ENCODE data around the gene KCNQ5.

The KCNQ5 gene

DNA sequence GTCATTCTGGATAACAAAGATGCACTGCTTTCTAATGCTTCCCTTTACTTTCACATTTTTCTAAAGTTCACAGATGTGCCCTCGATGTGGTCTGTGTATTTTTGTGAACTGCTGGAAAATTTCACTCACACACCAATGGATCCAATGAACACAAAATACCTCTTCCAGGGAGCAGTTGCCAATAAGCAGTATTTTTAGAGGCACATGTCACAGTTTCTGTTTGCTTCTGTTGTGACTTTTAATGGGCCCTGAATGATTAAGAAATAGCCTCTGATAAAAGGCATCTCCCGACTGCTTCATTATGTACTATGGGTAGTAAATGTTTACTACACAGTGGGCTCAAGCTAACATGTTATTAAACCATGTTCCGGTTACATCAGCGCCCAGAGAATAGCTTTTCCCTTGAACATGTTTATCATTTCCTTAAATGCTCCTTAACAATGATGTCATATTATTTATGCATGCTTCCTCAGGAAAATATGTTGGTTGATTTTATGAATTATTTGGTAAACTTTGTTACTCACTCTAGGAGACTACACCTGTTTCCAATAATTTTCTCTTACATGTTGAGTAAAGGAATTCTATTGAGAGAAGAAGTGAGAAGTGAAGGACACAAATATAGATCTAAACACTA is 188.0 kb downstream of the KCNQ5 start:
- TF ChIP-seq, protein P1, sequence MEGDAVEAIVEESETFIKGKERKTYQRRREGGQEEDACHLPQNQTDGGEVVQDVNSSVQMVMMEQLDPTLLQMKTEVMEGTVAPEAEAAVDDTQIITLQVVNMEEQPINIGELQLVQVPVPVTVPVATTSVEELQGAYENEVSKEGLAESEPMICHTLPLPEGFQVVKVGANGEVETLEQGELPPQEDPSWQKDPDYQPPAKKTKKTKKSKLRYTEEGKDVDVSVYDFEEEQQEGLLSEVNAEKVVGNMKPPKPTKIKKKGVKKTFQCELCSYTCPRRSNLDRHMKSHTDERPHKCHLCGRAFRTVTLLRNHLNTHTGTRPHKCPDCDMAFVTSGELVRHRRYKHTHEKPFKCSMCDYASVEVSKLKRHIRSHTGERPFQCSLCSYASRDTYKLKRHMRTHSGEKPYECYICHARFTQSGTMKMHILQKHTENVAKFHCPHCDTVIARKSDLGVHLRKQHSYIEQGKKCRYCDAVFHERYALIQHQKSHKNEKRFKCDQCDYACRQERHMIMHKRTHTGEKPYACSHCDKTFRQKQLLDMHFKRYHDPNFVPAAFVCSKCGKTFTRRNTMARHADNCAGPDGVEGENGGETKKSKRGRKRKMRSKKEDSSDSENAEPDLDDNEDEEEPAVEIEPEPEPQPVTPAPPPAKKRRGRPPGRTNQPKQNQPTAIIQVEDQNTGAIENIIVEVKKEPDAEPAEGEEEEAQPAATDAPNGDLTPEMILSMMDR (IDR thresholded peaks at IDR 0.05; ENCODE audit: insufficient read depth, low read depth, low read length, missing control alignments) = no peak
- no peak overlapping the region for H3K4me3 ChIP-seq (ENCODE audit: low read length)
- no peak for DNase-seq (ENCODE audit: low read depth)

DNA sequence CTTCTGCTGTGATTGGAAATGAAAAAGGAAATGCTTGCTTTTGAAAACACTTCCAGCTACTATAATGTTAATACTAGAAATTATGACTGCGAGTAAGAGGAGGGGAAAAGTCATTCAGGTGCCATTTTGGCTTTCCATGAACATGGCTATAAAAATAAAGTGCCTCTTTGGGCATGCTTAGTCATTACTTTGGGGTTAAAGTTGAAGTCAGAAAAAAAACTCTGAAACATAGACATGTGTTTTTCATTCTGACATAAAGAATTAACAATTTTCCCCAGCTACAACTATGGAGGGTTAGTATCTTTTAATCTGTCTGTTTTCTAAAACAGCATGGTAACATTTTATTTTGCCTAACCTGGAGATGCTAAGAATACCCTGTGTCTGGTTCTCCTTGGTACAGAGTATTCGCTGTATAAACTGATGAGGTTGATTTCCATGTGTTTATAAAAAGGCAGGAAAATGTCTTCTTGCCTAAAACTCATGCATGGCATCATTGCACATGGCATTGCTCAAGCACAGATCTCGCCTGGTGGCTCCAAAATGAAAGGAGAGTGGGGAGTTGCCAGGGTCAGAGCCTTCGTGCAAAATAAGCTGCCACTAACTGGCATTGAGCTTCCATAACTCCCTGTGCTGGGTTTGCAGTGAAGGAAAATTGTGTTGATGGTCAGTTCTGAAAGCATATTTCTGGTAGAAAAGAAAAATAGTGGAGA is 188.9 kb downstream of the KCNQ5 start:
- H3K4me3 ChIP-seq (ENCODE audit: low read length) = no peak overlapping the region
- TF ChIP-seq, protein P1 (IDR thresholded peaks at IDR 0.05; ENCODE audit: insufficient read depth, low read depth, low read length, missing control alignments) = no peak
- DNase-seq (ENCODE audit: low read depth) = no peak

DNA sequence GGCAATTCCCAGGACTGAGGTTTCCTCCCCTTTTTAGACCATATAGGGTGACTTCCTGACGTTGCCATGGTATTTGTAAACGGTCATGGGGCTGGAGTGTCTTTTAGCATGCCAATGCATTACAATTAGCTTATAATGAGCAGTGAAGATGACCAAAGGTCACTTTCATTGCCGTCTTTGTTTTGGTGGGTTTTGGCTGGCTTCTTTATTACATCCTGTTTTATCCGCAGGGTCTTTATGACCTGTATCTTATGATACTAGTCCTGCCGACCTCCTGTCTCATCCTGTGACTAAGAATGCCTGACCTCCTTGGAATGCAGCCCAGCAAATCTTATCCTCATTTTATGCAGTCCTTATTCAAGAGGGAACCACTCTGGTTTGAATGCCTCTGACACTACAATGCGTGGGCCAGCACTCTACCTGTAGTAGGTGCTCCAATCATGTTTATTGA is 190.1 kb downstream of the KCNQ5 start:
- peak; percentile 32 for DNase-seq (ENCODE audit: low read depth)

DNA sequence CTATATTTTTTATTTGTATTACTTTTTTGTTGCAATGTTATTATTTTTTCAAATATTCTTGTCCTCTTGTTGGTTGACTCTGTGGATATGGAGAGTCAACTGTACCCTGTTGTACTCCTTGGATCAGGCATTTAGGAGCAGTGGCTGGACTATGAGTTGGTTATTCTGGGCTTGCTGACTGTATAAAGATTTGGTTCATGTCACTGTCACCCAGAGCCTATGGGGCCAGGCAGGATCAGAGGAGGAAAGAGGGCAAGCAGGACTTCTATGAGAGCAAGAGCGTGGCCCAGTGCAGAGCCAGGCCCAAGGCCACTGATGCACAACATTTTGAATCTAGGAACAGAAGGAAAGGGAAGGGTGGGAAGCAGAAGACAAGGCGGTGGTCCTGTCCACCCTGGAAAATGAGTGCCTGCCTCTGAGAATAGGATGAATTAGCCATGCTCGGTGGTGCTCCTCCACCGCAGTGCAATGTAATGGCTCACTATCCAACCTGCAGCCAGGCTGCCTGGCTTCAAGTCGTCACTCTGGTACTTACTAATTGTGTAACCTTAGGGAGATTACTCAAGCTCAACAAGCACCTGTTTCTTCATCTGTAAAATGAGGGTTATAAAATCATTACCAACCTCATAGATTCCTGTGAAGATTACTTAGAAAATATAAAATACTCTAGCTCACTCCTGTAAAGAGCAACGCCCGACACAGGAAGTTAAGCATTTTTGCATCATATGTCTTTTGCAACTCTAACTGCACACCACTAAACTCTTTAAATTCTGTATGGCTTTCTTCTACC is 192.1 kb downstream of the KCNQ5 start:
- no peak overlapping the region for H3K4me3 ChIP-seq (ENCODE audit: low read length)
- DNase-seq (ENCODE audit: low read depth) = peak; percentile 28
- TF ChIP-seq, protein P1 (IDR thresholded peaks at IDR 0.05; ENCODE audit: insufficient read depth, low read depth, low read length, missing control alignments) = no peak

More for the DNA sequence above, 190.1 kb downstream of the KCNQ5 start:
- H3K4me3 ChIP-seq (ENCODE audit: low read length) = no peak overlapping the region
- TF ChIP-seq, protein P1 (IDR thresholded peaks at IDR 0.05; ENCODE audit: insufficient read depth, low read depth, low read length, missing control alignments) = no peak

DNA sequence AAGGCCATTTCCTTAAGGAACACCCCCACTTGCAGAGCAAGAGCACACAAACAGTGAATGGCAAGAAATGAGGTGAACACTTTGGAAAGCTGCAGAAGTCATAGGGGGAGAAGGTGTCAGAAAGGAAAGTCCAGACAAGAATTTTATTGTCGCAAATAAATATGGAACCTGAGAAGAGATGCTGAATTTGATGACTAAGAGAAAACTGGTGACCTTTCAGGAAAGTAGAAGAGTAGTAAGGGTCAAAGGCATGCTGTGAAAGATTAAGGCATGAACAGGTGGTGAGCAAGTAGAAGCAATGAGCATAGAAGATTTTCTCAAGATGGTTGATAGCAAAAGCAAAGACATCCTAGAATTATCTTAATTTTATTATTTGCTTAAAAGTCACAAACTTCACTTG is 194.2 kb downstream of the KCNQ5 start:
- no peak for DNase-seq (ENCODE audit: low read depth)
- H3K4me3 ChIP-seq (ENCODE audit: low read length) = no peak overlapping the region
- TF ChIP-seq, protein P1 (IDR thresholded peaks at IDR 0.05; ENCODE audit: insufficient read depth, low read depth, low read length, missing control alignments) = no peak

DNA sequence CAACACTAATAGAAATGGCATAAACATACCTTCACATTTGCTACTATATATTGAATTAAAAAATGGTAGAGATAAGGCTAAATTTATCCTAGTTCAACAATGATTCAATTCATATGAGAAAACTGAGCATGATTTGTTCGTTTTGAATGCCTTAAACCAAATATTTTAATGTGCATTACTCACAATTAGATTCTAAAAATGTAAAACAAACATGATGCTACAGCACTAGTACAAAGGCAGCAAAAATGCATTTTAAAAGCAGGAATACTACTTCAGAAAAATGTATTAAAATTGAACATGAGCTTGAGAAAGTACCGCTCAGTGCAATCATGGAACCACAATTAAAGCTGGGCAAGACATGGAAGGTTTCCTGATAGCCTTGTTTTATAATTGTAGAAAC is 195.3 kb downstream of the KCNQ5 start:
- TF ChIP-seq, protein P1 (IDR thresholded peaks at IDR 0.05; ENCODE audit: insufficient read depth, low read depth, low read length, missing control alignments) = no peak
- no peak for DNase-seq (ENCODE audit: low read depth)
- no peak overlapping the region for H3K4me3 ChIP-seq (ENCODE audit: low read length)

All from epithelial cell of esophagus (primary cell).